ENCODE data around the gene HEY2. TPM values are rescaled to one million over a fixed set of nuclear protein-coding genes. Genes with fewer than 3 reads are reported as not detected.

The HEY2 gene
- total RNA-seq, 4 donors from 2014 or later, result 1.7 to 3.1 (median 2.3) TPM

GRCh38 chr6:125806813-125807212 is 57.4 kb downstream of the HEY2 start:
- no peaks in the 10 kb centered on the region for H3K27me3 ChIP-seq
- H3K9me3 ChIP-seq, result no peaks in the 10 kb centered on the region
- H3K27ac ChIP-seq (replicated peaks in 1 of 4), result no peak overlapping the region
- TF ChIP-seq POLR2A (IDR thresholded peaks at IDR 0.05; ENCODE audit: low read depth) (no peak), EP300 (IDR thresholded peaks at IDR 0.05) (no peak), CTCF (IDR thresholded peaks at IDR 0.05) (no peak), POLR2AphosphoS5 (IDR thresholded peaks at IDR 0.05) (no peak)
- peaks cover 3 to 25% (median 15%) of the 10 kb centered on the region in 4 donors for H3K4me1 ChIP-seq
- no peak overlapping the region for H3K4me3 ChIP-seq
- 83% methylated on average over 4 of the region's 4 CpGs for WGBS
- no peak for DNase-seq (ENCODE audit: extremely low spot score)
- intact Hi-C loops (cut with DNase I), result no loop called here
- peaks cover 0 to 13% (median 5%) of the 10 kb centered on the region in 4 donors for H3K36me3 ChIP-seq

GRCh38 chr6:125807293-125807692 is 57.9 kb downstream of the HEY2 start:
- no peak for DNase-seq (ENCODE audit: extremely low spot score)
- peaks cover 4 to 26% (median 19%) of the 10 kb centered on the region in 4 donors for H3K4me1 ChIP-seq
- intact Hi-C loops (cut with DNase I), result no loop called here

GRCh38 chr6:125808060-125808459 is 58.6 kb downstream of the HEY2 start:
- no peak overlapping the region for H3K27ac ChIP-seq (replicated peaks in 1 of 4)
- TF ChIP-seq EP300 (IDR thresholded peaks at IDR 0.05), result no peak
- no peak for TF ChIP-seq POLR2A (IDR thresholded peaks at IDR 0.05; ENCODE audit: low read depth)
- no peak for TF ChIP-seq CTCF (IDR thresholded peaks at IDR 0.05)
- TF ChIP-seq POLR2AphosphoS5 (IDR thresholded peaks at IDR 0.05), result no peak
- no peaks in the 10 kb centered on the region for H3K9me3 ChIP-seq
- H3K4me3 ChIP-seq, result no peak overlapping the region
- WGBS, result 84% methylated on average over 4 of the region's 4 CpGs
- peaks cover 11 to 26% (median 25%) of the 10 kb centered on the region in 4 donors for H3K4me1 ChIP-seq
- peaks cover 0 to 13% (median 2%) of the 10 kb centered on the region in 4 donors for H3K36me3 ChIP-seq
- no peaks in the 10 kb centered on the region for H3K27me3 ChIP-seq
- DNase-seq (ENCODE audit: extremely low spot score), result no peak
- intact Hi-C loops (cut with DNase I), result no loop called here

More at GRCh38 chr6:125807293-125807692, 57.9 kb downstream of the HEY2 start:
- no peak overlapping the region for H3K27ac ChIP-seq (replicated peaks in 1 of 4)
- H3K9me3 ChIP-seq, result no peaks in the 10 kb centered on the region
- TF ChIP-seq EP300 (IDR thresholded peaks at IDR 0.05) (no peak), POLR2AphosphoS5 (IDR thresholded peaks at IDR 0.05) (no peak), POLR2A (IDR thresholded peaks at IDR 0.05; ENCODE audit: low read depth) (no peak), CTCF (IDR thresholded peaks at IDR 0.05) (no peak)
- H3K4me3 ChIP-seq, result no peak overlapping the region
- 90% methylated on average over 4 of the region's 4 CpGs for WGBS
- peaks cover 0 to 13% (median 5%) of the 10 kb centered on the region in 4 donors for H3K36me3 ChIP-seq
- H3K27me3 ChIP-seq, result no peaks in the 10 kb centered on the region

GRCh38 chr6:125808591-125808990 is 59.2 kb downstream of the HEY2 start:
- H3K4me3 ChIP-seq, result no peak overlapping the region
- no peak overlapping the region for H3K27ac ChIP-seq (replicated peaks in 1 of 4)
- H3K36me3 ChIP-seq, result peaks cover 0 to 13% (median 2%) of the 10 kb centered on the region in 4 donors
- no peaks in the 10 kb centered on the region for H3K27me3 ChIP-seq
- intact Hi-C loops (cut with DNase I), result no loop called here
- H3K4me1 ChIP-seq, result peaks cover 15 to 31% (median 28%) of the 10 kb centered on the region in 4 donors
- no peaks in the 10 kb centered on the region for H3K9me3 ChIP-seq
- no peak for TF ChIP-seq POLR2A (IDR thresholded peaks at IDR 0.05; ENCODE audit: low read depth)
- TF ChIP-seq POLR2AphosphoS5 (IDR thresholded peaks at IDR 0.05), result no peak
- no peak for TF ChIP-seq CTCF (IDR thresholded peaks at IDR 0.05)
- TF ChIP-seq EP300 (IDR thresholded peaks at IDR 0.05), result no peak
- DNase-seq (ENCODE audit: extremely low spot score), result no peak
